Common myeloid progenitor, CD34-positive (primary cell): Measurements from ENCODE around the gene RBL1.
"Not testable (repeated sequence)": the region's sequence is repeated elsewhere in the genome, so short reads cannot be mapped to it uniquely, and the experiment has no call there.

Source experiments
- CTCF ChIA-PET: fragments of 350-600 bp; sonication (Branson Sonifier 250); formaldehyde crosslinking; loops from one replicate; lab custom pipeline; 2021; ENCODE audit warnings: antibody characterized with exemption; lab: Charles Lee
- POLR2A ChIA-PET: fragments of 350-600 bp; sonication (Branson Sonifier 250); formaldehyde crosslinking; loops from one replicate; lab custom pipeline; 2021; ENCODE audit warnings: antibody characterized with exemption; lab: Charles Lee
- DNase-seq, 3 donors: peaks; one replicate each; pipeline versions ENCODE4 v3.0.0 to v3.0.0-alpha.2; 2013
- H3K27ac ChIP-seq, 2 experiments: 1 replicate in 1 of 2; 2 replicates in 1 of 2; pipeline ENCODE4 v1.7.0; 2013; ENCODE audit warnings: inconsistent platforms in 2 of 2, low read length in 2 of 2, mild to moderate bottlenecking in 2 of 2, low read depth in 1 of 2, moderate library complexity in 1 of 2; ENCODE audit not compliant: severe bottlenecking in 2 of 2, insufficient read depth in 1 of 2, poor library complexity in 1 of 2
- H3K27me3 ChIP-seq, 5 experiments: replicated peaks in 2 of 5; 1 replicate in 3 of 5; 2 replicates in 2 of 5; pipeline versions ENCODE4 v1.6.1 to v1.7.0; 2013; ENCODE audit warnings: low read length in 4 of 5, mild to moderate bottlenecking in 2 of 5, moderate library complexity in 2 of 5, inconsistent platforms in 1 of 5; ENCODE audit not compliant: insufficient read depth in 5 of 5, control insufficient read depth in 4 of 5
- H3K36me3 ChIP-seq, 4 experiments: 1 replicate in 2 of 4; 2 replicates in 2 of 4; pipeline versions ENCODE4 v1.6.1 to v1.7.0; 2013; ENCODE audit warnings: low read length in 3 of 4, control low read depth in 1 of 4, mild to moderate bottlenecking in 1 of 4; ENCODE audit not compliant: control insufficient read depth in 4 of 4, insufficient read depth in 4 of 4
- H3K4me1 ChIP-seq, 4 experiments: 1 replicate in 3 of 4; 2 replicates in 1 of 4; pipeline versions ENCODE4 v1.6.1 to v1.7.1; 2013; ENCODE audit warnings: low read length in 3 of 4, mild to moderate bottlenecking in 3 of 4, control low read depth in 1 of 4, inconsistent platforms in 1 of 4, moderate library complexity in 1 of 4; ENCODE audit not compliant: control insufficient read depth in 4 of 4, insufficient read depth in 4 of 4; ENCODE audit errors: control extremely low read depth in 1 of 4
- H3K4me3 ChIP-seq, 7 experiments: 1 replicate in 4 of 7; 2 replicates in 3 of 7; pipeline versions ENCODE4 v1.5.1 to v1.7.0; 2013; ENCODE audit warnings: mild to moderate bottlenecking in 7 of 7, low read length in 6 of 7, moderate library complexity in 6 of 7, inconsistent platforms in 2 of 7, low read depth in 2 of 7, control low read depth in 1 of 7; ENCODE audit not compliant: insufficient read depth in 4 of 7, control insufficient read depth in 1 of 7; ENCODE audit errors: extremely low read depth in 1 of 7
- H3K9me3 ChIP-seq, 5 experiments: 1 replicate in 4 of 5; 2 replicates in 1 of 5; pipeline versions ENCODE4 v1.6.1 to v1.7.1; 2013; ENCODE audit warnings: low read length in 4 of 5, mild to moderate bottlenecking in 2 of 5, inconsistent platforms in 1 of 5, low read depth in 1 of 5, moderate library complexity in 1 of 5; ENCODE audit not compliant: control insufficient read depth in 4 of 5, insufficient read depth in 2 of 5; ENCODE audit errors: control extremely low read depth in 1 of 5
- WGBS: methylation state at CpG from one replicate; pipeline ENCODE4 v1.1.5; 2013; ENCODE audit not compliant: insufficient coverage; 5-methylcytosine and 5-hydroxymethylcytosine counted together

Gene RBL1

GRCh38 chr20:36962354-36962941, 133.3 kb downstream of the RBL1 start:
- H3K36me3 ChIP-seq, H3K27ac ChIP-seq, H3K27me3 ChIP-seq, CTCF ChIA-PET, POLR2A ChIA-PET, DNase-seq, H3K4me3 ChIP-seq: not testable (repeated sequence)
- WGBS, result 96% methylated on average over 7 of the region's 9 CpGs
- Histone ChIP-seq H3K4me1 (peaks cover 0 to 12% (median 0%) of the 10 kb centered on the region in 4 experiments), H3K9me3 (peaks cover 0 to 11% (median 9%) of the 10 kb centered on the region in 5 experiments)

- POLR2A ChIA-PET, result interaction anchor here (0.6 kb wide), 1 partner anchor 41 kb away, joined by 3 read pairs; no protein-coding TSS in a partner anchor
- no peaks in the 10 kb centered on the region for H3K27me3 ChIP-seq
- DNase-seq, result no peak
- H3K4me1 ChIP-seq, result peaks cover 0 to 19% (median 2%) of the 10 kb centered on the region in 4 experiments
- peaks cover 0 to 11% (median 9%) of the 10 kb centered on the region in 5 experiments for H3K9me3 ChIP-seq
- H3K4me3 ChIP-seq, result no peak overlapping the region
- no peaks in the 10 kb centered on the region for H3K36me3 ChIP-seq
- H3K27ac ChIP-seq, result no peak overlapping the region
- CTCF ChIA-PET, result no interaction called here
- 91% methylated on average over 4 of the region's 4 CpGs for WGBS
Measured at GRCh38 chr20:36959242-36959641, 136.6 kb downstream of the RBL1 start.

GRCh38 chr20:36957875-36958667, 137.7 kb downstream of the RBL1 start:
- Histone ChIP-seq H3K27me3 (no peaks in the 10 kb centered on the region), H3K9me3 (peaks cover 0 to 10% (median 8%) of the 10 kb centered on the region in 5 experiments), H3K36me3 (no peaks in the 10 kb centered on the region), H3K27ac (no peak overlapping the region), H3K4me1 (peaks cover 0 to 19% (median 2%) of the 10 kb centered on the region in 4 experiments), H3K4me3 (no peak overlapping the region)
- DNase-seq, result peak in 2 of 3 donors; percentile 49 to 50
- ChIA-PET POLR2A (no interaction called here), CTCF (interaction anchor here (0.6 kb wide), 1 partner anchor 58 kb away, joined by 3 read pairs; no protein-coding TSS in a partner anchor)
- 95% methylated on average over 10 of the region's 10 CpGs for WGBS

- no peak for DNase-seq
- H3K4me3 ChIP-seq, result no peak overlapping the region
- POLR2A ChIA-PET, result no interaction called here
- no peaks in the 10 kb centered on the region for H3K9me3 ChIP-seq
- WGBS, result no CpG with 5 or more reads among the region's 2 CpGs
- no peak overlapping the region for H3K27ac ChIP-seq
- peaks cover 0 to 2% (median 0%) of the 10 kb centered on the region in 5 experiments for H3K27me3 ChIP-seq
- H3K4me1 ChIP-seq, result peaks cover 0 to 24% (median 7%) of the 10 kb centered on the region in 4 experiments
- no peaks in the 10 kb centered on the region for H3K36me3 ChIP-seq
- CTCF ChIA-PET, result no interaction called here
Measured at GRCh38 chr20:36956674-36957073, 139.1 kb downstream of the RBL1 start.

GRCh38 chr20:36956016-36956415, 139.8 kb downstream of the RBL1 start:
- no peak overlapping the region for H3K27ac ChIP-seq
- no peaks in the 10 kb centered on the region for H3K9me3 ChIP-seq
- H3K4me3 ChIP-seq, result no peak overlapping the region
- POLR2A ChIA-PET, result no interaction called here
- 63% methylated on average over 2 of the region's 3 CpGs for WGBS
- peaks cover 0 to 2% (median 0%) of the 10 kb centered on the region in 5 experiments for H3K27me3 ChIP-seq
- CTCF ChIA-PET, result no interaction called here
- no peak for DNase-seq
- peaks cover 0 to 29% (median 13%) of the 10 kb centered on the region in 4 experiments for H3K4me1 ChIP-seq
- H3K36me3 ChIP-seq, result no peaks in the 10 kb centered on the region

- Histone ChIP-seq H3K4me3 (peak overlapping the region in 6 of 7 experiments; percentile 73 to 90 (median 76)), H3K4me1 (peaks cover 9 to 39% (median 32%) of the 10 kb centered on the region in 4 experiments), H3K36me3 (no peaks in the 10 kb centered on the region), H3K9me3 (no peaks in the 10 kb centered on the region), H3K27me3 (peaks cover 0 to 2% (median 0%) of the 10 kb centered on the region in 5 experiments), H3K27ac (peak overlapping the region in 1 of 2 experiments; percentile 10)
- CTCF ChIA-PET, result interaction anchor here (0.6 to 0.8 kb wide), 2 partner anchors 20 to 1365 kb away, joined by 3 read pairs; no protein-coding TSS in a partner anchor
- no peak for DNase-seq
- POLR2A ChIA-PET, result no interaction called here
- WGBS, result 24% methylated on average over 9 of the region's 11 CpGs
Measured at GRCh38 chr20:36951979-36952738, 143.6 kb downstream of the RBL1 start.
